Activated CD8-positive, alpha-beta memory T cell treated with anti-CD3 and anti-CD28 coated beads for 36 hours (primary cell): ENCODE results near the gene EEF2K. TPM values are rescaled to one million over a fixed set of nuclear protein-coding genes. Genes with fewer than 3 reads are reported as not detected.

Experiments
- CTCF ChIA-PET: fragments of 350-600 bp; sonication (Branson Sonifier 250); formaldehyde crosslinking; loops from one replicate; lab custom pipeline; 2021; ENCODE audit warnings: antibody characterized with exemption; lab: Charles Lee
- POLR2A ChIA-PET: fragments of 350-600 bp; sonication (Branson Sonifier 250); formaldehyde crosslinking; loops from one replicate; lab custom pipeline; 2021; ENCODE audit warnings: antibody characterized with exemption; lab: Charles Lee
- total RNA-seq, 2 experiments: library from RNA; stranded (reverse); gene quantifications; one replicate each; pipeline ENCODE4 v1.2.3, GENCODE V29; 2021

The EEF2K gene
- total RNA-seq, 2 experiments from 2014 or later: 29.7 to 31.0 TPM

GRCh38 chr16:22265351-22265750, 59.3 kb downstream of the EEF2K start:
- CTCF ChIA-PET: interaction anchor here (0.9 to 1.2 kb wide), 2 partner anchors 24 to 32 kb away, joined by 3 to 5 read pairs; partner anchors contain the start of gene POLR3E
- POLR2A ChIA-PET: no interaction called here

GRCh38 chr16:22266546-22266945, 60.5 kb downstream of the EEF2K start:
- ChIA-PET POLR2A (no interaction called here), CTCF (no interaction called here)

- ChIA-PET CTCF (no interaction called here), POLR2A (no interaction called here)
Measured at GRCh38 chr16:22267764-22268163, 61.7 kb downstream of the EEF2K start.

- CTCF ChIA-PET: interaction anchor here (1.0 kb wide), 1 partner anchor 193 kb away, joined by 3 read pairs; no protein-coding TSS in a partner anchor
- POLR2A ChIA-PET: interaction anchor here (0.7 kb wide), 1 partner anchor 79 kb away, joined by 5 read pairs; no protein-coding TSS in a partner anchor
Measured at GRCh38 chr16:22270525-22270924, 64.4 kb downstream of the EEF2K start.

- ChIA-PET CTCF (interaction anchor here (0.9 kb wide), 1 partner anchor 50 kb away, joined by 4 read pairs; no protein-coding TSS in a partner anchor), POLR2A (no interaction called here)
Measured at GRCh38 chr16:22272870-22273650, 67.0 kb downstream of the EEF2K start.

GRCh38 chr16:22274916-22275315, 68.8 kb downstream of the EEF2K start:
- CTCF ChIA-PET: no interaction called here
- POLR2A ChIA-PET: no interaction called here

GRCh38 chr16:22278441-22279230, 72.6 kb downstream of the EEF2K start:
- ChIA-PET POLR2A (interaction anchor here (0.7 kb wide), 1 partner anchor 32 kb away, joined by 4 read pairs; no protein-coding TSS in a partner anchor), CTCF (interaction anchor here (0.6 kb wide), 1 partner anchor 42 kb away, joined by 3 read pairs; no protein-coding TSS in a partner anchor)

- CTCF ChIA-PET: interaction anchor here (0.6 kb wide), 1 partner anchor 115 kb away, joined by 3 read pairs; no protein-coding TSS in a partner anchor
- POLR2A ChIA-PET: no interaction called here
Measured at GRCh38 chr16:22282254-22282892, 76.3 kb downstream of the EEF2K start.

- ChIA-PET POLR2A (no interaction called here), CTCF (no interaction called here)
Measured at GRCh38 chr16:22284637-22285036, 78.6 kb downstream of the EEF2K start.

- ChIA-PET CTCF (no interaction called here), POLR2A (no interaction called here)
Measured at GRCh38 chr16:22285080-22285479, 79.0 kb downstream of the EEF2K start.

GRCh38 chr16:22291020-22291419, 84.9 kb downstream of the EEF2K start:
- CTCF ChIA-PET: no interaction called here
- POLR2A ChIA-PET: no interaction called here

GRCh38 chr16:22291860-22292318, 85.8 kb downstream of the EEF2K start:
- ChIA-PET CTCF (interaction anchor here (0.7 kb wide), 1 partner anchor 302 kb away, joined by 3 read pairs; no protein-coding TSS in a partner anchor), POLR2A (no interaction called here)

GRCh38 chr16:22292320-22292719, 86.2 kb downstream of the EEF2K start:
- ChIA-PET CTCF (interaction anchor here (0.7 kb wide), 1 partner anchor 303 kb away, joined by 3 read pairs; no protein-coding TSS in a partner anchor), POLR2A (no interaction called here)

- ChIA-PET POLR2A (no interaction called here), CTCF (no interaction called here)
Measured at GRCh38 chr16:22293137-22294106, 87.3 kb downstream of the EEF2K start.

GRCh38 chr16:22296225-22297113, 90.4 kb downstream of the EEF2K start:
- ChIA-PET POLR2A (interaction anchor here (1.6 kb wide), 1 partner anchor 90 kb away, joined by 9 read pairs; the partner anchor contains the start of gene EEF2K), CTCF (interaction anchor here (0.6 to 6.1 kb wide), 9 partner anchors 31 to 254 kb away, joined by 3 to 67 read pairs (median 6); partner anchors contain the start of gene EEF2K)

- ChIA-PET POLR2A (interaction anchor here (1.0 to 1.6 kb wide), 3 partner anchors 91 to 106 kb away, joined by 4 to 9 read pairs (median 4); partner anchors contain the start of gene EEF2K), CTCF (interaction anchor here (0.7 to 6.1 kb wide), 9 partner anchors 9 to 108 kb away, joined by 3 to 67 read pairs (median 6); partner anchors contain the start of gene EEF2K)
Measured at GRCh38 chr16:22297114-22297870, 91.2 kb downstream of the EEF2K start, which contains the start of gene POLR3E. TSS of gene POLR3E (plus strand) at chr16:22297409. CDS start at chr16:22302969, 5,560 bp downstream.
